Activated CD8-positive, alpha-beta T cell treated with anti-CD3 and anti-CD28 coated beads for 36 hours (primary cell): Measurements from ENCODE around the gene EIF4G1. TPM values are rescaled to one million over a fixed set of nuclear protein-coding genes. Genes with fewer than 3 reads are reported as not detected.

Experiments used
- ATAC-seq: fragments of 200-7000 bp; cut with Tn5 transposase; one replicate; pipeline ENCODE4 v1.10.0; 2021; ENCODE audit warnings: mild to moderate bottlenecking, moderate library complexity
- CTCF ChIA-PET: fragments of 350-600 bp; sonication (Branson Sonifier 250); formaldehyde crosslinking; loops from one replicate; lab custom pipeline; 2021; ENCODE audit warnings: antibody characterized with exemption; lab: Charles Lee
- POLR2A ChIA-PET: fragments of 350-600 bp; sonication (Branson Sonifier 250); formaldehyde crosslinking; loops from one replicate; lab custom pipeline; 2021; ENCODE audit warnings: antibody characterized with exemption; lab: Charles Lee
- DNase-seq: peaks from one replicate; pipeline ENCODE4 v3.0.0-alpha.2; 2020
- H3K27ac Mint-ChIP-seq: one replicate; pipeline ENCODE4 v1.8.0; 2021; ENCODE audit warnings: mild to moderate bottlenecking, mixed read lengths
- H3K27me3 Mint-ChIP-seq: one replicate; pipeline ENCODE4 v1.8.0; 2021; ENCODE audit warnings: mixed read lengths
- H3K36me3 Mint-ChIP-seq: one replicate; pipeline ENCODE4 v1.8.0; 2021; ENCODE audit warnings: low read depth, mixed read lengths
- H3K4me1 Mint-ChIP-seq: one replicate; pipeline ENCODE4 v1.8.0; 2021; ENCODE audit warnings: low read depth, mixed read lengths
- H3K4me3 Mint-ChIP-seq: one replicate; pipeline ENCODE4 v1.8.0; 2021; ENCODE audit warnings: mild to moderate bottlenecking, moderate library complexity, mixed read lengths
- H3K9me3 Mint-ChIP-seq: one replicate; pipeline ENCODE4 v1.8.0; 2021; ENCODE audit warnings: mixed read lengths
- CTCF ChIP-seq: fragments of 200-600 bp; IDR thresholded peaks from one replicate; pipeline ENCODE4 v1.8.0; 2022; ENCODE audit warnings: antibody characterized with exemption, mild to moderate bottlenecking
- intact Hi-C: fragments of 100-400 bp; cut with micrococcal nuclease; formaldehyde crosslinking; loops from one replicate; pipeline ENCODE4 v1.10.0; 2022
- total RNA-seq, 2 experiments: library from RNA; stranded (reverse); gene quantifications; one replicate each; pipeline ENCODE4 v1.2.3, GENCODE V29; 2021

EIF4G1 gene
- total RNA-seq, 2 experiments from 2014 or later: 429 to 437 TPM

GRCh38 chr3:184284696-184285095 lies 29.7 kb upstream of the EIF4G1 start:
- H3K27ac Mint-ChIP-seq: no peak overlapping the region
- ChIA-PET POLR2A (no interaction called here), CTCF (interaction anchor here (0.6 to 6.6 kb wide), 6 partner anchors 9 to 389 kb away, joined by 3 to 48 read pairs (median 4); partner anchors contain the start of genes PSMD2 and VWA5B2)
- TF ChIP-seq CTCF: peak; percentile 40
- ATAC-seq (peak; percentile 71), DNase-seq (peak; percentile 49)
- peaks cover 7% of the 10 kb centered on the region for H3K27me3 Mint-ChIP-seq
- intact Hi-C loops: loop anchor here (5.0 to 10.0 kb wide), 2 partner anchors 57 to 390 kb away; partner anchors contain the start of gene VWA5B2
- H3K4me1 Mint-ChIP-seq: no peaks in the 10 kb centered on the region
- no peaks in the 10 kb centered on the region for H3K9me3 Mint-ChIP-seq
- no peak overlapping the region for H3K4me3 Mint-ChIP-seq
- H3K36me3 Mint-ChIP-seq: no peaks in the 10 kb centered on the region

GRCh38 chr3:184289426-184289938 lies 24.9 kb upstream of the EIF4G1 start:
- no peaks in the 10 kb centered on the region for H3K9me3 Mint-ChIP-seq

GRCh38 chr3:184290331-184290730 lies 24.1 kb upstream of the EIF4G1 start:
- Mint-ChIP-seq H3K36me3 (no peaks in the 10 kb centered on the region), H3K4me3 (no peak overlapping the region)

More at GRCh38 chr3:184289426-184289938, 24.9 kb upstream of the EIF4G1 start:
- Mint-ChIP-seq H3K27me3 (peaks cover 8% of the 10 kb centered on the region), H3K4me1 (no peaks in the 10 kb centered on the region), H3K4me3 (no peak overlapping the region), H3K36me3 (no peaks in the 10 kb centered on the region), H3K27ac (no peak overlapping the region)
- ChIA-PET CTCF (interaction anchor here (0.6 to 2.0 kb wide), 21 partner anchors 9 to 422 kb away, joined by 3 to 15 read pairs (median 4); partner anchors contain the start of genes AP2M1, CAMK2N2 and ECE2), POLR2A (no interaction called here)
- intact Hi-C loops: loop anchor here (5.0 to 10.0 kb wide), 2 partner anchors 62 to 395 kb away; partner anchors contain the start of gene VWA5B2
- ATAC-seq: peak; percentile 85
- peak; percentile 78 for TF ChIP-seq CTCF
- DNase-seq: peak; percentile 80

GRCh38 chr3:184291044-184291737 lies 23.2 kb upstream of the EIF4G1 start:
- no peaks in the 10 kb centered on the region for H3K4me1 Mint-ChIP-seq

More at GRCh38 chr3:184290331-184290730, 24.1 kb upstream of the EIF4G1 start:
- Mint-ChIP-seq H3K9me3 (no peaks in the 10 kb centered on the region), H3K4me1 (no peaks in the 10 kb centered on the region), H3K27me3 (peaks cover 8% of the 10 kb centered on the region), H3K27ac (no peak overlapping the region)
- TF ChIP-seq CTCF: no peak
- DNase-seq (no peak), ATAC-seq (no peak)
- POLR2A ChIA-PET: no interaction called here
- CTCF ChIA-PET: interaction anchor here (1.4 to 2.0 kb wide), 5 partner anchors 12 to 394 kb away, joined by 4 to 15 read pairs (median 6); partner anchors contain the start of gene CAMK2N2
- intact Hi-C loops: no loop called here

More at GRCh38 chr3:184291044-184291737, 23.2 kb upstream of the EIF4G1 start:
- Mint-ChIP-seq H3K27ac (no peak overlapping the region), H3K36me3 (no peaks in the 10 kb centered on the region), H3K9me3 (no peaks in the 10 kb centered on the region), H3K4me3 (no peak overlapping the region), H3K27me3 (peaks cover 4% of the 10 kb centered on the region)
- no peak for TF ChIP-seq CTCF
- DNase-seq: no peak
- ChIA-PET CTCF (interaction anchor here (0.7 to 3.3 kb wide), 3 partner anchors 32 to 64 kb away, joined by 3 to 25 read pairs (median 4); partner anchors contain the start of gene EEF1AKMT4), POLR2A (interaction anchor here (1.9 kb wide), 1 partner anchor 29 kb away, joined by 5 read pairs; no protein-coding TSS in a partner anchor)
- no peak for ATAC-seq
- intact Hi-C loops: no loop called here
